Activated gamma-delta T cell treated with Interleukin-2 at 50 U/mL for 16 hours (primary cell): ENCODE measurements around the gene ZNF316.

Experiments used
- DNase-seq: peaks from one replicate; pipeline ENCODE4 v3.0.0-alpha.2; 2020

ZNF316 gene

DNA sequence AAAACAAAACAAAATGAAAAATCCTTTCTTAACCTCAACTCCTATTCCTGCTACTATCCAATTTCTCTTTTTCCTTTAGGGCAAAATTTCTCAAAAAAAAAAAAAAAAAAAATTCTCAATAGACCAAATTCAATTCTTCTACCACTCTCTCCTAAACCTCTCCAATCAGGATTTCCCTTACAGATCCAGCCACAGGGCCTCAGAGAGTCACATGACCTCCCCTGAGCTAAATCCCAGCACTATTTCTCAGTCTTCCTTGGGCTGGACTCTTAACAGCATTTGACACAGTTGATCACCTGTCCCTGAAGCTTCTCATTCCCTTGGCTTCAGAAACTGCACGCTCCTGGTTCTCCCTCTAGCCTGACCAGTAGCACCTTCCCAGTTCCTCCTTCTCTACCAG lies 64.7 kb downstream of the ZNF316 start:
- no peak for DNase-seq
